Heart left ventricle (tissue), 13 donors: ENCODE data around the gene CROCC.

ENCODE experiments used
- CTCF ChIP-seq, 12 donors: fragments of 200-600 bp; sonication (generic) in 4 of 12; IDR thresholded peaks; one replicate each; pipeline versions ENCODE4 v1.5.0 to v1.8.0; 2018 to 2022; ENCODE audit warnings: antibody characterized with exemption in 12 of 12, mild to moderate bottlenecking in 5 of 12
- POLR2A ChIP-seq, 2 donors: fragments of 450-650 bp; IDR thresholded peaks; one replicate each; pipeline ENCODE4 v1.6.1; 2017; ENCODE audit warnings: antibody characterized with exemption in 2 of 2, mild to moderate bottlenecking in 2 of 2, moderate library complexity in 2 of 2
- donor health status: ischemic (EF 13 %, LVEDD 7.1; RV severe dilation, severe dysfunction).
- donor health status: DM: no; HTN: yes; CAD: no.
- donor health status: DM: no; HTN: no; CAD: no.
- donor health status: ischemic (EF 25% LVEDD 6.9; RV normal size, moderate dysfunction).
- donor health status: ischemic (EF 25% LVEDD 5.7; RV mildly dilated, moderate dysfunction).
- donor health status: ischemic (EF 35%, LVEDD 5.7; RV mildly dilated, moderate dysfunction).
- donor health status: nonischemic (EF 11% LVEDD 7.7; RV severe dilation, severe dysfunction).
- donor health status: DM: yes; HTN: yes; CAD: no.
- donor health status: PGD.
- donor health status: ischemic (EF 29% LVEDD 5.4; RV normal size, mild dysfunction).
- donor health status: nonischemic (EF 23%, LVEDD 6.1; RV moderate dilation, normal function).

GRCh38 chr1:17012775-17013490 lies 91.2 kb downstream of the CROCC start:
- TF ChIP-seq CTCF (IDR thresholded peaks at IDR 0.05) (no peak), POLR2A (IDR thresholded peaks at IDR 0.05) (no peak)
